ENCODE data around the gene SCAMP1. TPM values are rescaled to one million over a fixed set of nuclear protein-coding genes. Genes with fewer than 3 reads are reported as not detected.

The SCAMP1 gene
- total and polyA plus RNA-seq, 2 of the 8 experiments (the other 6 are each of a cell fraction or from before 2014, with no cell fraction given): 18.6 to 55.9 TPM

DNA sequence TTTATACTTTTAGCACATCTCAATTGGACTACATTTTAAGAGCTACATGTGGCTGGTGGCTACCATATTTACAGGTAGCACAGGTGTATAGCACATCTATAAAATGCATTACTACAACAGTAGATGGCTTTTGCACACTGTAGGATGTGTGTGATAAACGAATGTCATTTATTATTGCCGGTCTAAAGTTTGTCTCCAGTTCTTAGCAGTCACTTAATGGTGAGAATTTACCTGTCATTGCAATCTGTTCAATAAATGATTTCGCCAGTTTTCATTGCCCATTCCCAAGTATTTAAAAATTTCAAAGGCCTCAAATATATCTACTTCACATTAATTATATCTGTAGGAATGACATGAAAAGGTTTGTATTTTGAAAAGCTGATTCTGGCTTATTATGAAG, 15.9 kb downstream of the SCAMP1 start:
- no peaks in the 10 kb centered on the region for H4K20me1 ChIP-seq (replicated peaks in 1 of 2; ENCODE audit: control insufficient read depth in 1 of 2, insufficient read depth in 2 of 2, low read length in 2 of 2)
- FAIRE-seq (no peak), DNase-seq (ENCODE audit: low read depth in 1 of 2, low spot score in 2 of 2) (no peak)
- no peak overlapping the region for H2BK12ac ChIP-seq (ENCODE audit: low read depth, low read length)
- H3K9ac ChIP-seq (replicated peaks in 1 of 4; ENCODE audit: extremely low read depth in 1 of 4, low read depth in 3 of 4, low read length in 3 of 4): no peak overlapping the region
- 86% methylated on average over 3 of the region's 3 CpGs; no CpG with 5 or more reads in 1 of the 2 experiments for WGBS, 2 experiments (ENCODE audit: extremely low coverage in 1 of 2, insufficient coverage in 1 of 2, insufficient read length in 1 of 2, insufficient replicate concordance in 2 of 2, low coverage in 1 of 2, low lambda C conversion rate in 2 of 2, missing lambda C conversion rate in 1 of 2)
- H3K79me2 ChIP-seq (ENCODE audit: control insufficient read depth in 1 of 2, insufficient read depth in 2 of 2, low read length in 2 of 2): peaks cover 0 to 47% of the 10 kb centered on the region in 2 experiments; a peak in 2 of 4 replicates
- no peak overlapping the region for H2BK120ac ChIP-seq (replicated peaks; ENCODE audit: low read depth, low read length)
- no peaks in the 10 kb centered on the region for H3K79me1 ChIP-seq (ENCODE audit: low read depth, low read length)
- H3K36me3 ChIP-seq (ENCODE audit: control insufficient read depth in 2 of 4, insufficient read depth in 4 of 4, low read length in 3 of 4): no peaks in the 10 kb centered on the region
- no peak overlapping the region for H2BK15ac ChIP-seq (ENCODE audit: low read length)
- POLR2A ChIA-PET (ENCODE audit: partially characterized antibody): no interaction called here
- no peak overlapping the region for H4K5ac ChIP-seq (ENCODE audit: insufficient read length, low read depth, low read length)
- no peak overlapping the region for H4K91ac ChIP-seq (replicated peaks; ENCODE audit: insufficient read length, low read length)
- H3K4me2 ChIP-seq (ENCODE audit: insufficient read depth in 1 of 2, low read depth in 2 of 2, low read length in 2 of 2): no peak overlapping the region
- no peak overlapping the region for H2BK20ac ChIP-seq (ENCODE audit: low read length)
- no peaks in the 10 kb centered on the region for H3K27me3 ChIP-seq (replicated peaks in 1 of 4; ENCODE audit: control insufficient read depth in 3 of 4, extremely low read depth in 1 of 4, insufficient read depth in 3 of 4, low read length in 3 of 4)
- H2AK5ac ChIP-seq (ENCODE audit: low read depth, low read length): no peak overlapping the region
- no peak overlapping the region for H4K8ac ChIP-seq (ENCODE audit: extremely low read depth, insufficient read depth, low read length)
- H2BK5ac ChIP-seq (ENCODE audit: low read depth, low read length): no peak overlapping the region
- no peaks in the 10 kb centered on the region; a peak in 1 of 7 replicates for H3K4me1 ChIP-seq (replicated peaks in 1 of 4; ENCODE audit: control insufficient read depth in 3 of 4, insufficient read depth in 4 of 4, low read length in 3 of 4)
- H3K27ac ChIP-seq (ENCODE audit: low read depth, low read length): no peak overlapping the region
- H3K14ac ChIP-seq (ENCODE audit: insufficient read length): no peak overlapping the region
- no peak overlapping the region for H3K4me3 ChIP-seq (ENCODE audit: extremely low read depth in 1 of 4, insufficient read depth in 2 of 4, low read depth in 3 of 4, low read length in 4 of 4)
- H3K23me2 ChIP-seq (ENCODE audit: low read depth, low read length): no peaks in the 10 kb centered on the region
- H3K18ac ChIP-seq (ENCODE audit: extremely low read depth, low read length): no peak overlapping the region
- no peak overlapping the region for H3K56ac ChIP-seq (replicated peaks; ENCODE audit: insufficient read length, low read depth, low read length)
- CTCF ChIA-PET (ENCODE audit: partially characterized antibody): interaction anchor here (1.1 to 2.1 kb wide), 2 partner anchors 8 to 9 kb away, joined by 3 to 7 read pairs; no protein-coding TSS in a partner anchor
- H2AFZ ChIP-seq (ENCODE audit: low read length): no peak overlapping the region
- H3K4ac ChIP-seq (replicated peaks; ENCODE audit: insufficient read length, low read depth, low read length): no peak overlapping the region
- no peaks in the 10 kb centered on the region for H3K9me3 ChIP-seq (ENCODE audit: insufficient read depth in 2 of 2, low read depth in 1 of 2, low read length in 1 of 2)
- no peak overlapping the region for H3K23ac ChIP-seq (ENCODE audit: insufficient read length)
- TF ChIP-seq, protein P1, sequence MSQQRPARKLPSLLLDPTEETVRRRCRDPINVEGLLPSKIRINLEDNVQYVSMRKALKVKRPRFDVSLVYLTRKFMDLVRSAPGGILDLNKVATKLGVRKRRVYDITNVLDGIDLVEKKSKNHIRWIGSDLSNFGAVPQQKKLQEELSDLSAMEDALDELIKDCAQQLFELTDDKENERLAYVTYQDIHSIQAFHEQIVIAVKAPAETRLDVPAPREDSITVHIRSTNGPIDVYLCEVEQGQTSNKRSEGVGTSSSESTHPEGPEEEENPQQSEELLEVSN (IDR thresholded peaks at IDR 0.05): no peak
- TF ChIP-seq NANOG (IDR thresholded peaks at IDR 0.05; ENCODE audit: insufficient read depth, low read depth, low read length, poor library complexity, severe bottlenecking) (no peak), SIN3A (conservative IDR thresholded peaks at IDR 0.05 in 1 of 2, IDR thresholded peaks at IDR 0.05 in 1 of 2; ENCODE audit: low read depth in 1 of 2, low read length in 2 of 2) (no peak), EZH2 (IDR thresholded peaks at IDR 0.05; ENCODE audit: low read depth, low read length, severe bottlenecking) (no peak), TAF7 (optimal IDR thresholded peaks at IDR 0.05; ENCODE audit: borderline replicate concordance, low read depth, low read length) (no peak), POLR2AphosphoS5 (IDR thresholded peaks at IDR 0.05; ENCODE audit: low read depth, low read length) (no peak)
